Loucy (cell line): ENCODE results near the gene QRFP.

Experiments used
- H2AFZ ChIP-seq: fragments of 200-600 bp; sonication (generic); 2 replicates; pipeline ENCODE4 v1.6.0; 2016; ENCODE audit warnings: antibody characterized with exemption, mild to moderate bottlenecking, low read length, moderate library complexity
- H3F3A ChIP-seq: fragments of 200-600 bp; 2 replicates; pipeline ENCODE4 v1.6.0; 2016; ENCODE audit warnings: antibody characterized with exemption, low read depth, mild to moderate bottlenecking
- H3K27me3 ChIP-seq: fragments of 200-600 bp; sonication (generic); 2 replicates; pipeline ENCODE4 v1.6.1; 2014; ENCODE audit warnings: low read length, mild to moderate bottlenecking; ENCODE audit not compliant: insufficient read depth, poor library complexity, severe bottlenecking
- H3K36me3 ChIP-seq: fragments of 200-600 bp; sonication (generic); 2 replicates; pipeline ENCODE4 v1.6.1; 2016; ENCODE audit warnings: low read length; ENCODE audit not compliant: insufficient read depth
- H3K4me1 ChIP-seq: fragments of 200-600 bp; sonication (generic); 2 replicates; pipeline ENCODE4 v1.5.1; 2014; ENCODE audit warnings: low read length, mild to moderate bottlenecking; ENCODE audit not compliant: insufficient read depth, poor library complexity, severe bottlenecking
- H3K4me2 ChIP-seq: fragments of 200-600 bp; sonication (generic); 2 replicates; pipeline ENCODE4 v1.6.0; 2014; ENCODE audit warnings: antibody characterized with exemption, low read length, low read depth, mild to moderate bottlenecking; ENCODE audit not compliant: poor library complexity, severe bottlenecking
- H3K4me3 ChIP-seq: fragments of 200-600 bp; sonication (generic); 2 replicates; pipeline ENCODE4 v1.5.1; 2014; ENCODE audit warnings: low read length, mild to moderate bottlenecking, mixed read lengths; ENCODE audit not compliant: poor library complexity, severe bottlenecking
- H3K79me2 ChIP-seq: fragments of 200-600 bp; sonication (generic); 2 replicates; pipeline ENCODE4 v1.6.1; 2014; ENCODE audit warnings: low read length; ENCODE audit not compliant: insufficient read depth
- H3K9ac ChIP-seq: fragments of 200-600 bp; sonication (generic); 2 replicates; pipeline ENCODE4 v1.6.0; 2014; ENCODE audit warnings: mild to moderate bottlenecking, low read depth, low read length, moderate library complexity; ENCODE audit not compliant: poor library complexity, severe bottlenecking
- H3K9me2 ChIP-seq: fragments of 200-600 bp; sonication (generic); replicated peaks from 2 replicates; pipeline ENCODE4 v1.6.1; 2016; ENCODE audit warnings: low read depth, low read length, mixed read lengths
- H3K9me3 ChIP-seq: fragments of 200-600 bp; sonication (generic); 2 replicates; pipeline ENCODE4 v1.6.1; 2014; ENCODE audit warnings: mild to moderate bottlenecking, antibody characterized with exemption, low read length, low read depth; ENCODE audit not compliant: insufficient read depth
- H4K20me1 ChIP-seq: fragments of 200-600 bp; sonication (generic); 2 replicates; pipeline ENCODE4 v1.6.0; 2014; ENCODE audit warnings: antibody characterized with exemption, low read length, mild to moderate bottlenecking; ENCODE audit not compliant: insufficient read depth, poor library complexity, severe bottlenecking
- CTCF ChIP-seq: fragments of 200-600 bp; sonication (generic); conservative IDR thresholded peaks from 2 replicates; pipeline ENCODE4 v1.5.1; 2014; ENCODE audit warnings: mild to moderate bottlenecking, antibody characterized with exemption, low read length
- EZH2phosphoT487 ChIP-seq: fragments of 200-600 bp; IDR thresholded peaks from 2 replicates; pipeline ENCODE4 v1.6.1; 2018; ENCODE audit warnings: antibody characterized with exemption, mild to moderate bottlenecking, moderate library complexity, borderline replicate concordance

Gene QRFP

GRCh38 chr9:130881516-130881915 is 15.1 kb downstream of the QRFP start:
- TF ChIP-seq EZH2phosphoT487 (no peak), CTCF (no peak)
- no peaks in the 10 kb centered on the region for H3K4me1 ChIP-seq
- peaks cover 53% of the 10 kb centered on the region; the same call in 1 of the 2 replicates for H3K36me3 ChIP-seq
- H3K4me2 ChIP-seq = no peak overlapping the region
- H3K9me3 ChIP-seq = no peaks in the 10 kb centered on the region
- no peak overlapping the region for H3K9ac ChIP-seq
- no peaks in the 10 kb centered on the region for H3K27me3 ChIP-seq
- H3K4me3 ChIP-seq = no peak overlapping the region
- no peaks in the 10 kb centered on the region for H3K79me2 ChIP-seq
- no peaks in the 10 kb centered on the region for H4K20me1 ChIP-seq
- no peaks in the 10 kb centered on the region for H3K9me2 ChIP-seq
- H3F3A ChIP-seq = no peaks in the 10 kb centered on the region
- H2AFZ ChIP-seq = no peak overlapping the region

- no peaks in the 10 kb centered on the region for H3K9me2 ChIP-seq
- peaks cover 53% of the 10 kb centered on the region; the same call in 1 of the 2 replicates for H3K36me3 ChIP-seq
- H3K79me2 ChIP-seq = no peaks in the 10 kb centered on the region
- TF ChIP-seq EZH2phosphoT487 (no peak), CTCF (no peak)
- H4K20me1 ChIP-seq = no peaks in the 10 kb centered on the region
- no peak overlapping the region for H3K4me2 ChIP-seq
- no peak overlapping the region for H2AFZ ChIP-seq
- H3F3A ChIP-seq = no peaks in the 10 kb centered on the region
- no peak overlapping the region for H3K9ac ChIP-seq
- H3K4me1 ChIP-seq = no peaks in the 10 kb centered on the region
- H3K27me3 ChIP-seq = no peaks in the 10 kb centered on the region
- H3K9me3 ChIP-seq = no peaks in the 10 kb centered on the region
- H3K4me3 ChIP-seq = no peak overlapping the region
Measured at GRCh38 chr9:130880599-130881220, 15.9 kb downstream of the QRFP start.

GRCh38 chr9:130879863-130880411 is 16.7 kb downstream of the QRFP start:
- H3K9me2 ChIP-seq = no peaks in the 10 kb centered on the region
- H3K4me3 ChIP-seq = no peak overlapping the region
- no peaks in the 10 kb centered on the region for H3K79me2 ChIP-seq
- no peaks in the 10 kb centered on the region for H4K20me1 ChIP-seq
- peaks cover 52% of the 10 kb centered on the region; the same call in 1 of the 2 replicates for H3K36me3 ChIP-seq
- H3K4me2 ChIP-seq = no peak overlapping the region
- H2AFZ ChIP-seq = no peak overlapping the region
- no peaks in the 10 kb centered on the region for H3K27me3 ChIP-seq
- no peaks in the 10 kb centered on the region for H3K4me1 ChIP-seq
- TF ChIP-seq CTCF = no peak
- TF ChIP-seq EZH2phosphoT487 = no peak
- H3K9me3 ChIP-seq = no peaks in the 10 kb centered on the region
- H3F3A ChIP-seq = no peaks in the 10 kb centered on the region
- H3K9ac ChIP-seq = no peak overlapping the region
